Type B pancreatic cell (in vitro differentiated cells): Measurements from ENCODE around the gene CHD2. TPM values are rescaled to one million over a fixed set of nuclear protein-coding genes. Genes with fewer than 3 reads are reported as not detected.

ENCODE experiments used
- DNase-seq: peaks from one replicate; pipeline ENCODE4 v3.0.0; 2021; ENCODE audit warnings: mixed read lengths; ENCODE audit not compliant: unreplicated experiment; ENCODE audit errors: extremely low spot score
- H3K27ac Mint-ChIP-seq: 2 replicates; pipeline ENCODE4 v1.8.0; 2021; ENCODE audit warnings: mild to moderate bottlenecking, mixed read lengths
- H3K27me3 Mint-ChIP-seq: 2 replicates; pipeline ENCODE4 v1.8.0; 2021; ENCODE audit warnings: mixed read lengths
- H3K36me3 Mint-ChIP-seq: 2 replicates; pipeline ENCODE4 v1.8.0; 2021; ENCODE audit warnings: mixed read lengths
- H3K4me1 Mint-ChIP-seq: one replicate; pipeline ENCODE4 v1.8.0; 2021; ENCODE audit warnings: mixed read lengths; ENCODE audit not compliant: unreplicated experiment
- H3K4me3 Mint-ChIP-seq: 2 replicates; pipeline ENCODE4 v1.8.0; 2021; ENCODE audit warnings: mild to moderate bottlenecking, mixed read lengths
- H3K9me3 Mint-ChIP-seq: 2 replicates; pipeline ENCODE4 v1.8.0; 2021; ENCODE audit warnings: mixed read lengths
- CTCF ChIP-seq: fragments of 200-600 bp; sonication (generic); conservative IDR thresholded peaks from 2 replicates; pipeline ENCODE4 v1.5.0; 2021; ENCODE audit warnings: antibody characterized with exemption, mild to moderate bottlenecking
- total RNA-seq: library from RNA; stranded (reverse); gene quantifications from 2 replicates; pipeline ENCODE4 v1.2.1, GENCODE V29; 2021; ENCODE audit warnings: low replicate concordance

The CHD2 gene
- total RNA-seq, 1 donor from 2014 or later: 135 TPM

GRCh38 chr15:92959219-92959618, 59.1 kb downstream of the CHD2 start:
- Mint-ChIP-seq H3K36me3 (peaks cover 78% of the 10 kb centered on the region), H3K4me1 (no peaks in the 10 kb centered on the region), H3K27ac (no peak overlapping the region), H3K9me3 (no peaks in the 10 kb centered on the region), H3K4me3 (no peak overlapping the region), H3K27me3 (no peaks in the 10 kb centered on the region)
- no peak for TF ChIP-seq CTCF
- no peak for DNase-seq

- Mint-ChIP-seq H3K36me3 (peaks cover 76% of the 10 kb centered on the region), H3K27ac (no peak overlapping the region), H3K4me1 (no peaks in the 10 kb centered on the region), H3K4me3 (no peak overlapping the region), H3K9me3 (no peaks in the 10 kb centered on the region), H3K27me3 (no peaks in the 10 kb centered on the region)
- TF ChIP-seq CTCF: no peak
- no peak for DNase-seq
These were observed 61.0 kb downstream of the CHD2 start for GRCh38 chr15:92960996-92961681.

GRCh38 chr15:92962914-92963313, 62.8 kb downstream of the CHD2 start:
- no peaks in the 10 kb centered on the region for H3K9me3 Mint-ChIP-seq
- H3K36me3 Mint-ChIP-seq: peaks cover 74% of the 10 kb centered on the region
- no peak for TF ChIP-seq CTCF
- H3K27ac Mint-ChIP-seq: no peak overlapping the region
- no peak overlapping the region for H3K4me3 Mint-ChIP-seq
- no peaks in the 10 kb centered on the region for H3K4me1 Mint-ChIP-seq
- no peaks in the 10 kb centered on the region for H3K27me3 Mint-ChIP-seq
- no peak for DNase-seq

GRCh38 chr15:92963794-92964193, 63.7 kb downstream of the CHD2 start:
- H3K36me3 Mint-ChIP-seq: peaks cover 68% of the 10 kb centered on the region

GRCh38 chr15:92968926-92969651, 69.0 kb downstream of the CHD2 start:
- no peaks in the 10 kb centered on the region for H3K27me3 Mint-ChIP-seq
- H3K9me3 Mint-ChIP-seq: no peaks in the 10 kb centered on the region
- H3K36me3 Mint-ChIP-seq: peaks cover 61% of the 10 kb centered on the region
- peak; percentile 49 for TF ChIP-seq CTCF
- no peaks in the 10 kb centered on the region for H3K4me1 Mint-ChIP-seq
- no peak for DNase-seq
- H3K27ac Mint-ChIP-seq: no peak overlapping the region
- no peak overlapping the region for H3K4me3 Mint-ChIP-seq

More at GRCh38 chr15:92963794-92964193, 63.7 kb downstream of the CHD2 start:
- DNase-seq: no peak
- no peaks in the 10 kb centered on the region for H3K4me1 Mint-ChIP-seq
- no peak for TF ChIP-seq CTCF
- no peaks in the 10 kb centered on the region for H3K9me3 Mint-ChIP-seq
- no peaks in the 10 kb centered on the region for H3K27me3 Mint-ChIP-seq
- H3K27ac Mint-ChIP-seq: no peak overlapping the region
- H3K4me3 Mint-ChIP-seq: no peak overlapping the region
